IMR-90 (cell line): ENCODE data around the gene PPP1R9B. TPM values are rescaled to one million over a fixed set of nuclear protein-coding genes. Genes with fewer than 3 reads are reported as not detected.
A peak's percentile ranks its signal among the peaks of the same experiment; 100 is the strongest.

Experiments
- ATAC-seq: fragments of 200-7000 bp; cut with Tn5 transposase; 2 replicates; pipeline ENCODE4 v1.9.1; 2020; ENCODE audit warnings: low read depth, mild to moderate bottlenecking, moderate library complexity
- BruUV-seq: library from RNA; stranded (reverse); fragments of 400-500 nt; replicated peaks from 2 replicates; lab custom pipeline; 2021; lab: Mats Ljungman, UMichigan
- CTCF ChIA-PET: fragments of 300-600 bp; formaldehyde crosslinking; extraction: SDS; loops from one replicate; lab custom pipeline; 2021; ENCODE audit warnings: antibody characterized with exemption; lab: Yijun Ruan, JAX
- POLR2A ChIA-PET: fragments of 300-600 bp; sonication (Branson Sonifier 250); formaldehyde crosslinking; loops from one replicate; lab custom pipeline; 2022; ENCODE audit warnings: antibody characterized with exemption; ENCODE audit not compliant: unreplicated experiment; lab: Charles Lee
- DNase-seq: peaks from one replicate; pipeline ENCODE4 v3.0.0; 2013
- H2AFZ ChIP-seq: replicated peaks from 2 replicates; pipeline ENCODE3; 2013; ENCODE audit warnings: low read length, mild to moderate bottlenecking; ENCODE audit not compliant: poor library complexity
- H2AK5ac ChIP-seq: 2 replicates; pipeline ENCODE4 v1.6.1; 2013; ENCODE audit warnings: low read depth, low read length, inconsistent platforms
- H2AK9ac ChIP-seq: replicated peaks from 2 replicates; pipeline ENCODE3; 2013; ENCODE audit warnings: mild to moderate bottlenecking, low read depth, low read length, moderate library complexity; ENCODE audit not compliant: poor library complexity
- H2BK120ac ChIP-seq: 2 replicates; pipeline ENCODE4 v1.6.1; 2013; ENCODE audit warnings: low read depth, low read length, inconsistent platforms
- H2BK15ac ChIP-seq: 3 replicates; pipeline ENCODE4 v1.6.1; 2013; ENCODE audit warnings: low read depth, low read length, inconsistent platforms
- H2BK20ac ChIP-seq: 2 replicates; pipeline ENCODE4 v1.6.1; 2013; ENCODE audit warnings: low read depth, mild to moderate bottlenecking, inconsistent platforms, low read length, moderate library complexity
- H2BK5ac ChIP-seq: 2 replicates; pipeline ENCODE4 v1.6.1; 2013; ENCODE audit warnings: mild to moderate bottlenecking, low read depth, low read length, inconsistent platforms; ENCODE audit not compliant: poor library complexity, severe bottlenecking
- H3K14ac ChIP-seq: replicated peaks from 2 replicates; pipeline ENCODE4 v1.6.1; 2013; ENCODE audit warnings: low read depth, low read length, inconsistent platforms
- H3K18ac ChIP-seq: 2 replicates; pipeline ENCODE4 v1.6.1; 2013; ENCODE audit warnings: low read depth, low read length, control low read depth
- H3K23ac ChIP-seq: 2 replicates; pipeline ENCODE4 v1.6.1; 2013; ENCODE audit warnings: low read depth, low read length, inconsistent platforms
- H3K27ac ChIP-seq: 2 replicates; pipeline ENCODE4 v1.5.1; 2013; ENCODE audit warnings: mild to moderate bottlenecking, control low read depth, low read length; ENCODE audit not compliant: insufficient read depth
- H3K27me3 ChIP-seq: 2 replicates; pipeline ENCODE4 v1.6.1; 2013; ENCODE audit warnings: low read length; ENCODE audit not compliant: control insufficient read depth, insufficient read depth
- H3K36me3 ChIP-seq: 2 replicates; pipeline ENCODE4 v1.6.1; 2013; ENCODE audit warnings: low read length, mixed read lengths; ENCODE audit not compliant: control insufficient read depth, insufficient read depth
- H3K4ac ChIP-seq: 2 replicates; pipeline ENCODE4 v1.6.1; 2013; ENCODE audit warnings: low read depth, low read length, inconsistent platforms
- H3K4me1 ChIP-seq: 2 replicates; pipeline ENCODE4 v1.6.1; 2013; ENCODE audit warnings: low read length, mixed read lengths; ENCODE audit not compliant: control insufficient read depth, insufficient read depth
- H3K4me2 ChIP-seq: 2 replicates; pipeline ENCODE4 v1.6.1; 2013; ENCODE audit warnings: low read depth, mild to moderate bottlenecking, control low read depth, low read length, moderate library complexity
- H3K4me3 ChIP-seq: 2 replicates; pipeline ENCODE4 v1.5.1; 2013; ENCODE audit warnings: low read depth, mild to moderate bottlenecking, control low read depth, low read length, moderate library complexity; ENCODE audit not compliant: insufficient read depth
- H3K56ac ChIP-seq: 2 replicates; pipeline ENCODE4 v1.6.1; 2013; ENCODE audit warnings: low read length, inconsistent platforms; ENCODE audit not compliant: insufficient read depth; ENCODE audit errors: extremely low read depth
- H3K79me1 ChIP-seq, 2 experiments: 2 replicates each; pipeline ENCODE4 v1.6.1; 2013; ENCODE audit warnings: low read length in 2 of 2, inconsistent platforms in 1 of 2, low read depth in 1 of 2
- H3K9ac ChIP-seq: 2 replicates; pipeline ENCODE4 v1.6.1; 2013; ENCODE audit warnings: low read depth, low read length, control low read depth
- H3K9me1 ChIP-seq: 2 replicates; pipeline ENCODE4 v1.6.1; 2013; ENCODE audit warnings: low read length, inconsistent platforms; ENCODE audit not compliant: insufficient read depth
- H3K9me3 ChIP-seq: 2 replicates; pipeline ENCODE4 v1.6.1; 2013; ENCODE audit warnings: low read length; ENCODE audit not compliant: control insufficient read depth, insufficient read depth
- H4K20me1 ChIP-seq: 2 replicates; pipeline ENCODE4 v1.6.1; 2013; ENCODE audit warnings: low read length, inconsistent platforms; ENCODE audit not compliant: insufficient read depth
- H4K5ac ChIP-seq: 2 replicates; pipeline ENCODE4 v1.6.1; 2013; ENCODE audit warnings: mild to moderate bottlenecking, low read depth, low read length, control low read depth
- H4K8ac ChIP-seq, 2 experiments: 2 replicates each; pipeline ENCODE4 v1.6.1; 2013; ENCODE audit warnings: low read depth in 2 of 2, low read length in 2 of 2, control low read depth in 1 of 2, inconsistent platforms in 1 of 2
- H4K91ac ChIP-seq: 2 replicates; pipeline ENCODE4 v1.6.1; 2013; ENCODE audit warnings: low read depth, low read length, inconsistent platforms; ENCODE audit not compliant: insufficient read depth
- BHLHE40 ChIP-seq: fragments of 150-350 bp; IDR thresholded peaks from 2 replicates; pipeline ENCODE4 v1.6.1; 2016; ENCODE audit warnings: mild to moderate bottlenecking, low read depth, low read length
- CEBPB ChIP-seq: IDR thresholded peaks from 2 replicates; pipeline ENCODE4 v1.6.1; 2012; ENCODE audit warnings: low read depth, low read length, improper control_type of control experiment
- CHD1 ChIP-seq: IDR thresholded peaks from 2 replicates; pipeline ENCODE4 v1.6.1; 2012; ENCODE audit warnings: low read depth, low read length, improper control_type of control experiment
- CTCF ChIP-seq: conservative IDR thresholded peaks from 2 replicates; pipeline ENCODE4 v1.5.1; 2012; ENCODE audit warnings: mild to moderate bottlenecking, low read depth, low read length, improper control_type of control experiment
- ELK1 ChIP-seq: fragments of 150-350 bp; IDR thresholded peaks from 2 replicates; pipeline ENCODE4 v1.6.1; 2016; ENCODE audit warnings: low read depth, mild to moderate bottlenecking, low read length, moderate library complexity, borderline replicate concordance
- FOS ChIP-seq: fragments of 150-350 bp; IDR thresholded peaks from 2 replicates; pipeline ENCODE4 v1.6.1; 2016; ENCODE audit warnings: low read depth, low read length
- MAFK ChIP-seq: IDR thresholded peaks from 2 replicates; pipeline ENCODE4 v1.6.1; 2012; ENCODE audit warnings: low read depth, low read length, improper control_type of control experiment
- MAZ ChIP-seq: IDR thresholded peaks from 2 replicates; pipeline ENCODE4 v1.6.1; 2012; ENCODE audit warnings: low read depth, mild to moderate bottlenecking, low read length, improper control_type of control experiment, moderate library complexity, borderline replicate concordance
- MXI1 ChIP-seq: IDR thresholded peaks from 2 replicates; pipeline ENCODE4 v1.6.1; 2012; ENCODE audit warnings: low read depth, mild to moderate bottlenecking, low read length, moderate library complexity, borderline replicate concordance
- NFE2L2 ChIP-seq: fragments of 150-350 bp; IDR thresholded peaks from 2 replicates; pipeline ENCODE4 v1.6.1; 2016; ENCODE audit warnings: low read depth, mild to moderate bottlenecking, low read length
- POLR2A ChIP-seq: IDR thresholded peaks from 2 replicates; pipeline ENCODE4 v1.6.1; 2012; ENCODE audit warnings: mild to moderate bottlenecking, low read depth, low read length
- RAD21 ChIP-seq: IDR thresholded peaks from 2 replicates; pipeline ENCODE4 v1.6.1; 2012; ENCODE audit warnings: low read length, improper control_type of control experiment
- RCOR1 ChIP-seq: IDR thresholded peaks from 2 replicates; pipeline ENCODE4 v1.6.1; 2012; ENCODE audit warnings: mild to moderate bottlenecking, low read length, improper control_type of control experiment; ENCODE audit not compliant: insufficient replicate concordance
- RFX5 ChIP-seq: IDR thresholded peaks from 2 replicates; pipeline ENCODE4 v1.8.0; 2012; ENCODE audit warnings: low read depth, mild to moderate bottlenecking, low read length, moderate library complexity
- SMC3 ChIP-seq: fragments of 150-350 bp; IDR thresholded peaks from 2 replicates; pipeline ENCODE4 v1.6.1; 2016; ENCODE audit warnings: low read depth, mild to moderate bottlenecking, antibody characterized with exemption, low read length, moderate library complexity
- USF2 ChIP-seq: fragments of 150-350 bp; IDR thresholded peaks from 2 replicates; pipeline ENCODE4 v1.6.1; 2017; ENCODE audit warnings: mild to moderate bottlenecking, antibody characterized with exemption, low read length, low read depth
- WGBS, 2 experiments: methylation state at CpG; one replicate each; pipeline versions ENCODE4 v1.1.5 to v1.1.7; 2013; ENCODE audit warnings: missing lambda C conversion rate in 2 of 2; ENCODE audit not compliant: insufficient read length in 1 of 2; ENCODE audit errors: extremely low coverage in 2 of 2; 5-methylcytosine and 5-hydroxymethylcytosine counted together
- dilution Hi-C: fragments of 300-500 bp; cut with HindIII; formaldehyde crosslinking; loops from one replicate; pipeline ENCODE4 v1.14.3; 2018; ENCODE audit warnings: low sequenced_read_pairs; ENCODE audit not compliant: unreplicated experiment
- in situ Hi-C: fragments of 300-500 bp; cut with MboI; formaldehyde crosslinking; loops from 3 replicates; pipeline ENCODE4 v1.14.3; 2019; ENCODE audit warnings: low sequenced_read_pairs, inconsistent platforms, mixed read lengths
- intact Hi-C: fragments of 100-400 bp; cut with micrococcal nuclease; formaldehyde crosslinking; loops from 2 replicates; pipeline ENCODE4 v1.10.0; 2022
- polyA plus RNA-seq, 3 experiments: library from polyadenylated mRNA; depleted of rRNA; stranded (reverse); fragments of >200 nt; gene quantifications; 2 replicates each; pipeline ENCODE4 v1.2.3, GENCODE V29; 2012; ENCODE audit warnings: low replicate concordance in 1 of 3
- total RNA-seq: library from RNA; depleted of rRNA; stranded (reverse); fragments of >200 nt; gene quantifications from 2 replicates; pipeline ENCODE4 v1.2.3, GENCODE V29; 2012

PPP1R9B gene
- total and polyA plus RNA-seq, 2 of the 4 experiments (the other 2 are of a cell fraction), result 23.0 to 28.0 TPM

GRCh38 chr17:50174444-50174843, 24.0 kb upstream of the PPP1R9B start:
- CTCF ChIA-PET, result interaction anchor here (1.7 kb wide), 1 partner anchor 13 kb away, joined by 6 read pairs; no protein-coding TSS in a partner anchor

More at GRCh38 chr17:50174444-50174843, 24.0 kb upstream of the PPP1R9B start:
- Histone ChIP-seq H3K4ac (peak overlapping the region; percentile 92), H2BK20ac (no peak overlapping the region; the same call in 1 of the 2 replicates), H3K23ac (no peak overlapping the region), H3K56ac (no peak overlapping the region), H4K8ac (no peak overlapping the region; a peak in 1 of 4 replicates), H3K36me3 (peaks cover 11% of the 10 kb centered on the region), H2BK15ac (peak overlapping the region; percentile 45; the same call in 1 of the 3 replicates), H2AK5ac (peak overlapping the region; percentile 77), H2BK120ac (peak overlapping the region; percentile 60; the same call in 1 of the 2 replicates), H3K4me3 (no peak overlapping the region), H4K91ac (peak overlapping the region; percentile 9; the same call in 1 of the 2 replicates), H3K9me3 (no peaks in the 10 kb centered on the region), H3K9me1 (peaks cover 23% of the 10 kb centered on the region), H4K20me1 (peaks cover 7% of the 10 kb centered on the region), H3K4me1 (peaks cover 34% of the 10 kb centered on the region), H3K14ac (0 out of 2 replicates have a peak overlapping the region, but pooled peaks have one; percentile 28), H3K9ac (no peak overlapping the region), H3K18ac (no peak overlapping the region), H2BK5ac (peak overlapping the region; percentile 92), H2AFZ (no peak overlapping the region), H3K4me2 (no peak overlapping the region), H2AK9ac (no peak overlapping the region), H3K27ac (peak overlapping the region; percentile 76; the same call in 1 of the 2 replicates), H3K79me1 (peaks cover 17 to 38% of the 10 kb centered on the region in 2 experiments; a peak in 3 of 4 replicates), H3K27me3 (no peaks in the 10 kb centered on the region), H4K5ac (no peak overlapping the region)
- DNase-seq (no peak), ATAC-seq (no peak)
- intact Hi-C loops (no loop called here), in situ Hi-C loops (loop anchor here (10.0 kb wide), 1 partner anchor 110 kb away; no protein-coding TSS in a partner anchor), dilution Hi-C loops (no loop called here)
- no CpG with 5 or more reads among the region's 6 CpGs for WGBS, 2 experiments
- no TSS peak for BruUV-seq
- TF ChIP-seq NFE2L2 (no peak), MAFK (no peak), RFX5 (no peak), RAD21 (no peak), CHD1 (no peak), CEBPB (no peak), BHLHE40 (no peak), RCOR1 (no peak), MXI1 (no peak), USF2 (no peak), ELK1 (no peak), FOS (no peak), MAZ (no peak), POLR2A (no peak), CTCF (no peak), SMC3 (no peak)
- POLR2A ChIA-PET, result interaction anchor here (0.6 to 1.6 kb wide), 5 partner anchors 23 to 124 kb away, joined by 3 to 12 read pairs (median 4); no protein-coding TSS in a partner anchor
